Activated T-cell treated with anti-CD3 and anti-CD28 coated beads, Interleukin-2, amount 50 U/mL, for 72 hours (primary cell): Measurements from ENCODE around the gene EDN1. TPM values are rescaled to one million over a fixed set of nuclear protein-coding genes. Genes with fewer than 3 reads are reported as not detected.
A peak's percentile ranks its signal among the peaks of the same experiment; 100 is the strongest.

Source experiments
- ATAC-seq, 2 donors: fragments of 150-1000 bp; cut with Tn5 transposase; replicated peaks in 1 of 2; 2 replicates each; pipeline ENCODE4 v1.10.0; 2021; ENCODE audit warnings: moderate library complexity in 2 of 2, mild to moderate bottlenecking in 1 of 2
- DNase-seq, 2 donors: peaks; one replicate each; pipeline ENCODE4 v3.0.0; 2021 to 2022; ENCODE audit warnings: mixed read lengths in 1 of 2
- H3K27ac Mint-ChIP-seq: one replicate; pipeline ENCODE4 v1.8.0; 2022; ENCODE audit warnings: mild to moderate bottlenecking, moderate library complexity, mixed read lengths
- H3K27me3 Mint-ChIP-seq: one replicate; pipeline ENCODE4 v1.8.0; 2022; ENCODE audit warnings: low read depth, mixed read lengths
- H3K36me3 Mint-ChIP-seq, 2 donors: one replicate each; pipeline ENCODE4 v1.8.0; 2022; ENCODE audit warnings: mixed read lengths in 2 of 2, mild to moderate bottlenecking in 1 of 2; ENCODE audit not compliant: insufficient read depth in 2 of 2
- H3K4me1 Mint-ChIP-seq: one replicate; pipeline ENCODE4 v1.8.0; 2022; ENCODE audit warnings: low read depth, mixed read lengths
- H3K4me3 Mint-ChIP-seq, 2 donors: one replicate each; pipeline ENCODE4 v1.8.0; 2022; ENCODE audit warnings: mild to moderate bottlenecking in 2 of 2, mixed read lengths in 2 of 2, moderate library complexity in 2 of 2
- H3K9me3 Mint-ChIP-seq, 2 donors: one replicate each; pipeline ENCODE4 v1.8.0; 2022; ENCODE audit warnings: mixed read lengths in 2 of 2
- total RNA-seq, 2 donors: library from RNA; stranded (reverse); gene quantifications; one replicate each; pipeline ENCODE4 v1.2.3, GENCODE V29; 2022

The EDN1 gene
- total RNA-seq, result under 1 TPM; 0.12 to 0.28 TPM

DNA sequence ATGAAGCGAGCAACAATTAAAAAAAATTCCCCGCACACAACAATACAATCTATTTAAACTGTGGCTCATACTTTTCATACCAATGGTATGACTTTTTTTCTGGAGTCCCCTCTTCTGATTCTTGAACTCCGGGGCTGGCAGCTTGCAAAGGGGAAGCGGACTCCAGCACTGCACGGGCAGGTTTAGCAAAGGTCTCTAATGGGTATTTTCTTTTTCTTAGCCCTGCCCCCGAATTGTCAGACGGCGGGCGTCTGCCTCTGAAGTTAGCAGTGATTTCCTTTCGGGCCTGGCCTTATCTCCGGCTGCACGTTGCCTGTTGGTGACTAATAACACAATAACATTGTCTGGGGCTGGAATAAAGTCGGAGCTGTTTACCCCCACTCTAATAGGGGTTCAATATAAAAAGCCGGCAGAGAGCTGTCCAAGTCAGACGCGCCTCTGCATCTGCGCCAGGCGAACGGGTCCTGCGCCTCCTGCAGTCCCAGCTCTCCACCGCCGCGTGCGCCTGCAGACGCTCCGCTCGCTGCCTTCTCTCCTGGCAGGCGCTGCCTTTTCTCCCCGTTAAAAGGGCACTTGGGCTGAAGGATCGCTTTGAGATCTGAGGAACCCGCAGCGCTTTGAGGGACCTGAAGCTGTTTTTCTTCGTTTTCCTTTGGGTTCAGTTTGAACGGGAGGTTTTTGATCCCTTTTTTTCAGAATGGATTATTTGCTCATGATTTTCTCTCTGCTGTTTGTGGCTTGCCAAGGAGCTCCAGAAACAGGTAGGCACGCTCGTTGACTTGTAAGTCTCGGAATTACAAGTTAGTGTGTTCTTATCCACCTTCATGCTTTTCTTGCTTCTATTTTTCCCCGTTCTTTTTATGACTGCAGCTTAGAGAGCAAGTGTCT is at the start of gene EDN1:
TSS of gene EDN1 (plus strand) at position 429 of the 888 bp plus-strand sequence. CDS start at position 698, 269 bp downstream.
- Mint-ChIP-seq H3K4me1 (peaks cover 27% of the 10 kb centered on the region), H3K36me3 (no peaks in the 10 kb centered on the region), H3K27ac (no peak within 1 kb of the TSS), H3K9me3 (no peaks in the 10 kb centered on the region), H3K4me3 (peak within 1 kb of the TSS; percentile 92 to 95), H3K27me3 (peaks cover 45% of the 10 kb centered on the region)
- DNase-seq (peak; percentile 60 to 73), ATAC-seq (peak; percentile 89 to 92)

DNA sequence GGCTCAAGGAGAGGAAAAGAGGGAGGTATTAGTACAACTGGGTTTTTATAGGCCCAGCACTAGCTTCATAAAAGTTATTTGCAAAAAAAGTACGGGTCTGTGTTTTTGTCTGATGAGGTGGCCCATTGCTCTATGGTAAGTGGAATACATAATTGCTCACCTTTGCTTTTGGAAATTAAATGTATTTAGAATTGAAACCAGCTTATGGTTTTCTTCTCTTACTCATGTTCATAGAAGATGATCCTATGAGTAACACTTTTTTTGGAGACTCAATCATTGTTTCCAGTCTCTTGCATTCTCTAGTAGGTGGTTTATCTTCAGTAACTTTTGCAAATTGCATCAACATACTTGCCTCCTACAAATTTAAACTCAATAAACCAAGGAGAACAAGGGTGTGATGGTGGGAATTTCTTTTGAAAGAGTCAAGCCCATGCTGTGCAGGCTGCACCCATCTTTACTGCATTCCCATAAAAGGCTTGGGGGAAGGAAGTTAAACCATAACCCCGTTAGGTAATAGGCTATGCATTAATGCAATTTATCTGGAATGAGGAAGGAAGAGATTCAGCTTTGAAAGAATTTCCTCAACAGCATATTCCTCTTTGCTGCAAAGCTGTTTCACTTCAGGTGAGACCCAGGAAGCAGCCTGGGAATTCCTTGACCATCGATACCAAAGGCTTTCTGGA is 48.5 kb upstream of the EDN1 start:
- peaks cover 14% of the 10 kb centered on the region for H3K27me3 Mint-ChIP-seq
- H3K9me3 Mint-ChIP-seq, result no peaks in the 10 kb centered on the region
- H3K4me3 Mint-ChIP-seq, result peak overlapping the region; percentile 9 to 35
- H3K27ac Mint-ChIP-seq, result peak overlapping the region; percentile 64
- ATAC-seq (peak; percentile 89), DNase-seq (no peak)
- H3K4me1 Mint-ChIP-seq, result peaks cover 23% of the 10 kb centered on the region
- H3K36me3 Mint-ChIP-seq, result no peaks in the 10 kb centered on the region

DNA sequence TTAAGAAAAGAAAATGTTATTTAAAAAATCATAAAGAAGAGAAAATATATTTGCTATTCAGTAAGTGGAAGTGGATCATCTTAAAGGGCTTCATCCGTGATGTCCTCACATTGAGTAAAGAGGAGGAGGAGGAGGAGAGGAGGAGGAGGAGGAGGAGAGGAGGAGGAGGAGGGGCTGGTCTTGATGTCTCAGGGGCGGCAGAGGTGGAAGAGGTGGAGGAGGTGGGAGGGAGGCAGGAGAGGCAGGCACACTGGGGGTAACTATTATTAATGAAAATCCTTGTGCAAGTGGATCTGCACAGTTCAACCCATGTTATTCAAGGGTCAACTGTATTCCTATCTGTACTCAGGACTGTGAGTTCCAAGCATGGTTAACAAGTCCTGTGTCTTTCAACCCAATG is 47.0 kb upstream of the EDN1 start:
- H3K36me3 Mint-ChIP-seq, result no peaks in the 10 kb centered on the region
- H3K27ac Mint-ChIP-seq, result no peak overlapping the region
- H3K27me3 Mint-ChIP-seq, result peaks cover 20% of the 10 kb centered on the region
- no peak overlapping the region for H3K4me3 Mint-ChIP-seq
- ATAC-seq (no peak), DNase-seq (no peak)
- H3K9me3 Mint-ChIP-seq, result no peaks in the 10 kb centered on the region
- H3K4me1 Mint-ChIP-seq, result peaks cover 17% of the 10 kb centered on the region

DNA sequence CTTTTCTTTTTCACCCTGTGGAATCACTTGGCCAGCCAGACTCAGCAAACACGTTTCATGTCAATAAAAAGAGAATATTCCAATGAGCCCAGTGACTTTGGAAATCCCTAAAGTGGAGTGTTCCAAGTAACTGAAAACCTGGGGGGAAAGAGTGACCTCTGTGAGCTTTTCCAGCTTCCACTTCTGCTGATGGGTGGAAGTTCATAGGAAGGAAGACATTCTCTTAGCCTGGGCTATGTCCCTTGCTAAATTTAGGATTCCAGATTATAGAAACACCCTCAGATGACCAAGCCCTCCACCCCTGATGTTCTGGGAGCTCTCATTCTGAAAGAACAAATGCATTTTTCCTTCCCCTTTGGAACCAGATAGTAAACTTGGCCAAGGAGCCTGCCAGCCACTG is 44.8 kb upstream of the EDN1 start:
- H3K4me1 Mint-ChIP-seq, result peaks cover 22% of the 10 kb centered on the region
- H3K27ac Mint-ChIP-seq, result no peak overlapping the region
- no peak overlapping the region for H3K4me3 Mint-ChIP-seq
- DNase-seq (no peak), ATAC-seq (no peak)
- no peaks in the 10 kb centered on the region for H3K36me3 Mint-ChIP-seq
- H3K9me3 Mint-ChIP-seq, result no peaks in the 10 kb centered on the region
- H3K27me3 Mint-ChIP-seq, result peaks cover 35% of the 10 kb centered on the region

DNA sequence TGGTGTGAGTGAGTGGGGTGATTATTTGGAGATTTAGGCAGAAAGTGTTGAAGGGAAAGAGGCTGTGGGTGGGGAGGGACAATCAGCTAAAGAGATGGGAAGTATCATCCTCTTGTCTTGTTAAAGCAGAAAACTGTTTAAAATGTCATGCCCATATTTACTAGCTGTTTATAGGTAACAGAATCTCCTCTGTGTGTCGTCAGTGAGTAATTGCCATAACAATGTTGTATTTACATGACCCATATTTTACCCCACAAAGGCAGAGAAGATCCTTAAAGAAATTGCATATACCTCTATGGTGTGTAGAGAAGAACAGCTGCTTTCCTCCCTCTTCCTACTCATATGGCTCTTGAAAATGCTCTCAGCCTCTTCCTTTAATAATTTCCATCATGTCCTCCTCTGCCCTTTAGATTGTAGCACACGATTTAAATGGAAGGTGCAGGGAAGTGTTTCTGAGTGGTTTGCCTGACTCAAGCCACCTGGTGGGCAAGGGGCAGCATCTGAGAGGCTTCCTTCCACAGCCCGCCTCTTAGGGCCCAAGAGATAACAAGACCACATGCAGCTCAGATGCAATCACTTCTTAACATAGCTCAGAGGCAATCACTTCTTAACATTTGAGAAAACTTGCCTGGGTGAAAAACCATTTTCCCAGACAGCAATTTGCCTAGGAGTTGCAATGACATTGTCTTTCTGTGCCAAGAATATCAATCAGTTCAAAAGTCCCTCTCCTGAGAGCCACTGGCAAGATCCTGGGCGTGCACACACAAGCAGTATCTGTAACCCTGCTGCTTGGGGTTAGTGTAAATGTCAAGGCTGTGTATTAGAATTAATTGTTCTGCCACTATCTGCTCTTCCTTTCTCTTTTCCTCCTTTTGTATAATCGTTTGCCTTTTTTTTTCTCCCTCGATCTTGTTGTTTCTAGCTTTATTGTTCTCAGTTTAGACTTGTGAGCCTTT is 44.1 kb upstream of the EDN1 start:
- H3K4me3 Mint-ChIP-seq, result no peak overlapping the region
- peaks cover 35% of the 10 kb centered on the region for H3K27me3 Mint-ChIP-seq
- no peaks in the 10 kb centered on the region for H3K36me3 Mint-ChIP-seq
- no peak overlapping the region for H3K27ac Mint-ChIP-seq
- H3K4me1 Mint-ChIP-seq, result peaks cover 18% of the 10 kb centered on the region
- H3K9me3 Mint-ChIP-seq, result no peaks in the 10 kb centered on the region
- ATAC-seq, result no peak
- DNase-seq, result no peak

DNA sequence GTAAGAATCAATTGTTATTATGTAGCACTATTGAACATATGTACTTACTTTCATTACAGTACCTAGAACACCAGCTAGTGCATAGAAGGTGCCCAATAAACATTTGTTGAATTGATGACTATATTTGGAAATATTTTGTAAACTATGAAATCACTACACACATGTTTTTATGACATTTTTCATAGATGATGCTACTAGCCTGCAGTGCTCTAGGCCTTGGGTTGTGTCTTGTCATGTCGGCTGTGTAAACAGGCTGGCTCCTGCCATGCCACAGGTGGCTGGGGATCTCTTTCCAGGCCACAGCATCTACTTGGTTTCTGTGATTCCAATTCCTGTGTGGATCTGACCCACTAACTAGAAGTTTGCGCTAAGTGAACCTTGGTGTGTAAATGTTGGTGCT is 43.3 kb upstream of the EDN1 start:
- peaks cover 35% of the 10 kb centered on the region for H3K27me3 Mint-ChIP-seq
- no peak for DNase-seq
- no peak for ATAC-seq
- H3K4me1 Mint-ChIP-seq, result peaks cover 10% of the 10 kb centered on the region
- H3K4me3 Mint-ChIP-seq, result no peak overlapping the region
- no peaks in the 10 kb centered on the region for H3K9me3 Mint-ChIP-seq
- no peak overlapping the region for H3K27ac Mint-ChIP-seq
- no peaks in the 10 kb centered on the region for H3K36me3 Mint-ChIP-seq

DNA sequence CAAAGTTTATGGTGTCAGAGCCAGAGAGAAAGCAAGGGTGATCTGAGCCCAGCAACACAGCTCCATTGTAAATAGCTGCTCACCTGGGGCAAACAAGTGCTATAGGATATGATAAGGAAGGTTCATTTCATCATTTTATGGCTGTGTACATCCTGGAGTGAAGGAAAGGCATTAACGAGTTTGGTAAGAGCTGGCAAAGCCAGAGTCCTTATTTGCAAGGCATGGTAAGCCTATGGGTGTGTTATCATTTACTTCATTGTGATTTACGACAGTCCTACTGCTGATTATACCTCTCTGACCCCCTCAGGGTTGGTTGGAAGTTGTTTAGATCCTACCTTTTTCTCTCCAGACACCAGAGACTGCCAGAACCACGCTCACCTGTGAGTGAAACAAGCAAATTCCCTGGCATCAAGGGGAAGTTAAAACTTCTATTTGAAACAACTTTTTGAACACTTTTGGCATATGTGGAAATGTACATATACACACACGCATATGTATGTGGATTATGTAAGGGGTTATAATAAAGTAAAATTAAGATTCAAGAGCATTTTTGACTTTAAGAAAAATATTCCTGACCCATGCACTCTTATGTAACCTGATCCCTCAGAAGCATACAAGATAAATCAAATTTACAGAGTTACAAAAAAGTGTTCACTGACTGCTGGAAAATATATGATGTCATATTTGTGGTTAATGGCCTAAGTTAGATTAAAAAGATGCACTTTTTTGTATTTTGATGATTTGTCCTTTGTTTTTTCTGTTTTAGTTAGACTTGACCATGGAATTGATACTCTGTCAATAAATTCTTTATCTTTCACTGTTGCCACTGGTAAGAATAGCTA is 40.4 kb upstream of the EDN1 start:
- Mint-ChIP-seq H3K27me3 (peaks cover 49% of the 10 kb centered on the region), H3K4me1 (peaks cover 9% of the 10 kb centered on the region), H3K36me3 (no peaks in the 10 kb centered on the region), H3K9me3 (no peaks in the 10 kb centered on the region), H3K4me3 (no peak overlapping the region), H3K27ac (no peak overlapping the region)
- no peak for DNase-seq
- ATAC-seq, result no peak

DNA sequence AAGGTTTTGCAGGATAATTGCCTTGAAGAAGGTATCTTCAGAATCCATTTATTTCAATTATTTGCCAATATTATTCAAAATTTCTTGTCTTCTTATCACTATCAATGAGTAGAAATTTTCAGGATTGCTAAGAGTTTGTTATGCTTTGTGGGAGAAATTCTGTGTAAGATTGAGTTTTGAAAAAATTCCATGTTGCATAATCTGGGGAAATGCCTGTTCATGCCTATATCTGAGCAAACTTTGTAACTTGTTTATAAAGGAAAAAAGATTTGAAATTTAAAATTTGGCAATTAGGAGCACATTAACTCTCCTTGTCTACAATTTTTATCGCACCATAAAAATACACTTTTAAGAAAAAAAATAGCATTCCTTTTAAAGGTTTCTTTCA is 39.8 kb upstream of the EDN1 start:
- Mint-ChIP-seq H3K9me3 (no peaks in the 10 kb centered on the region), H3K36me3 (no peaks in the 10 kb centered on the region), H3K4me3 (no peak overlapping the region), H3K4me1 (peaks cover 9% of the 10 kb centered on the region), H3K27ac (no peak overlapping the region), H3K27me3 (peaks cover 47% of the 10 kb centered on the region)
- DNase-seq (no peak), ATAC-seq (no peak)

DNA sequence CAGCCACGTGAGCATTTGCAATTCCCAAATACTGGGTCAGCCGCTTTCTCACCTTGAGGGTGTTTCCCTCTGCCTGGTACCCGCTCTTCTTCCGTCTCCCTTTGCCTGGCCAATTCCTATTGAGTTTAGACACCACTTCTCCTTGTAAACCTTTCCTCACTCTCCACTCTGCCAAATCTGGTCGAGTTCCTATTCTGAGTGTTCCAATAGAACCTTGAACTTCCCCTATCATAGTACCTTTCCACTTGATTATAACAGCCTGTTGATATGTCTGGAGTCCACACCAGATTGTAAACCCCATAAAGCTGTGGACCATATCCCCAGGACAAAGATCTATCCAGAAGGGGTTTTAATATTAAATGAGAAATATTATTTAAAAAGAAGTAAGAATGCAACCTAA is 36.0 kb upstream of the EDN1 start:
- peaks cover 23% of the 10 kb centered on the region for H3K27me3 Mint-ChIP-seq
- no peak for ATAC-seq
- no peaks in the 10 kb centered on the region for H3K9me3 Mint-ChIP-seq
- no peaks in the 10 kb centered on the region for H3K36me3 Mint-ChIP-seq
- DNase-seq, result no peak
- H3K4me3 Mint-ChIP-seq, result no peak overlapping the region
- H3K27ac Mint-ChIP-seq, result no peak overlapping the region
- H3K4me1 Mint-ChIP-seq, result no peaks in the 10 kb centered on the region

DNA sequence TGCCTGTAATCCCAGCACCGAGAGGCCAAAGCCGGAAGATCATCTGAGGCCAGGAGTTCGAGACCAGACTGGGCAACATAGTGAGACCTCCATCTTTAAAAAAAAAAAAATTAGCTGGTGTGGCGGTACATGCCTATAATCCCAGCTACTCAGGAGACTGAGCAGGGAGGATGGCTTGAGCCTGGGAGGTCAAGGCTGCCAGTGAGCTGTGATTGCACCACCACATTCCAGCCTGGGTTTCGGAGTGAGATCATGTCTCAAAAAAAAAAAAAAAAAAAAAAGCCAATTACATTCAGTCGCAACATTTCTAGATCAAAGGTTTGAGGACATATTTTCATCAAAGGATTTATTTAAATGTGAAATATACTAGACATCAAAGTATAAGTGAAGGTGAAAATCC is 32.0 kb upstream of the EDN1 start:
- no peak for ATAC-seq
- Mint-ChIP-seq H3K36me3 (no peaks in the 10 kb centered on the region), H3K27ac (no peak overlapping the region), H3K27me3 (peaks cover 21% of the 10 kb centered on the region), H3K9me3 (no peaks in the 10 kb centered on the region), H3K4me1 (peaks cover 7% of the 10 kb centered on the region), H3K4me3 (no peak overlapping the region)
- no peak for DNase-seq

DNA sequence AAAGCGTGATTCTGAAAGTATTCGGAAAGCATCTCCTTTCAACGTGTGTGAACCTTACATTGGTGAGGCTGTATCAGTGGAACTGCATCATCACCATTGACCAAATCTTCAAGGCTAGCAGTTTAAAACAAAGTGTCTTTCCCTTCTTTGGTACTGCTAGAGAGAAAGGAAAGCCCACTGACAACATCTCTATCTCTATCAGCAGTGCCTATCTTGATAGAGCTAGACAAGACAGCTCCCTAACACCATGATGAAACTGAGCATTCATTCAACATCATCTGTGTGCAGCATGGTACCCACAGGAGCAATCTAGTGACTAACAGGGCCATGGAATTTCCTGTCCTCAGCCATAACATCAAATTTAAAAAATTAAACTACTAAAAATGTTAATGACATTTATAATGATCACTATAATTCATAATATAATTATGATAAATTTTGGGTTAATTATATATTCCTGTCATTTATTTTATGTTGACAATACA is 31.5 kb upstream of the EDN1 start:
- no peak overlapping the region for H3K27ac Mint-ChIP-seq

DNA sequence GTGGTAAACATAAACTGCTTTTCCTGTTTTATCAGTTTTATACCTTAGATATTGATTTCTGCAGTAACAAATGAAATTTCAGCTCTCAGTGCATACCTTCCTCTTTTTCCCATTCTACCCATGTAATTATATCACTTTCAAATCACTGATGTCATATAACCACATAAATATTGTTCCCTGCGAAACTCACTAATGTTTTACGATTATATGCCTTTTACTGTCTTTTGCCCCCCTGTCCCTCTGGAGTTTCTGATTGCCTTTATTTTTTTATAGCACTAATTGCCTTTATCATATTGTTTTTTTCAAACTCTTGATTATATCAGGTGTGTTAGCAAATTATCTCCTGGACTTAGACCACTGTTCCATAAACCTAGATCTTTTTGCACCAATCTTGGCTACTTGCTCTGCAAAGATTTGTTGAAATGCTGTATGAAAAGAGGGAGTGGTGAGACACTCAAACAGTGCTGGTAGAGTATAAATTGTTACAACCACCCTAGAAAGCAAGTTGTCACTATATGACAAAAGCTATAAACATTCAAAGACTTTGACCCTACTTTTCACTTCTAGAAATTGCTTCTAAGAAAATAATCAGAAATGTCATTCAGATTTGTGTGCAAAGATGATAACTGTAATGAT is 29.6 kb upstream of the EDN1 start:
- no peak for DNase-seq
- Mint-ChIP-seq H3K4me3 (no peak overlapping the region), H3K36me3 (no peaks in the 10 kb centered on the region), H3K4me1 (peaks cover 7% of the 10 kb centered on the region), H3K27me3 (peaks cover 8% of the 10 kb centered on the region), H3K9me3 (no peaks in the 10 kb centered on the region), H3K27ac (no peak overlapping the region)
- ATAC-seq, result no peak

More for the DNA sequence above, 31.5 kb upstream of the EDN1 start:
- no peak for DNase-seq
- ATAC-seq, result no peak
- peaks cover 16% of the 10 kb centered on the region for H3K27me3 Mint-ChIP-seq
- peaks cover 7% of the 10 kb centered on the region for H3K4me1 Mint-ChIP-seq
- H3K36me3 Mint-ChIP-seq, result no peaks in the 10 kb centered on the region
- H3K4me3 Mint-ChIP-seq, result no peak overlapping the region
- no peaks in the 10 kb centered on the region for H3K9me3 Mint-ChIP-seq
